ENCODE measurements around the gene CLEC19A.
"Not testable (repeated sequence)": the region's sequence is repeated elsewhere in the genome, so short reads cannot be mapped to it uniquely, and the experiment has no call there.

Gene CLEC19A

GRCh38 chr16:19286827-19287226 is 1.3 kb downstream of the CLEC19A start:
- no peak for DNase-seq (ENCODE audit: low read depth in 2 of 2)

- no peak for DNase-seq (ENCODE audit: low read depth in 2 of 2)
Measured at GRCh38 chr16:19287241-19287640, 1.7 kb downstream of the CLEC19A start.

- no peak for DNase-seq (ENCODE audit: low read depth in 2 of 2)
Measured at GRCh38 chr16:19288872-19289799, 3.6 kb downstream of the CLEC19A start.

GRCh38 chr16:19289811-19290485 is 4.4 kb downstream of the CLEC19A start:
- no peak for DNase-seq (ENCODE audit: low read depth in 2 of 2)

GRCh38 chr16:19290860-19291259 is 5.3 kb downstream of the CLEC19A start:
- no peak for DNase-seq (ENCODE audit: low read depth in 2 of 2)

GRCh38 chr16:19291475-19291874 is 5.9 kb downstream of the CLEC19A start:
- no peak for DNase-seq (ENCODE audit: low read depth in 2 of 2)

GRCh38 chr16:19292186-19292585 is 6.7 kb downstream of the CLEC19A start:
- no peak for DNase-seq (ENCODE audit: low read depth in 2 of 2)

- DNase-seq (ENCODE audit: low read depth in 2 of 2), result no peak
Measured at GRCh38 chr16:19294156-19294649, 8.7 kb downstream of the CLEC19A start.

- DNase-seq (ENCODE audit: low read depth in 2 of 2), result no peak
Measured at GRCh38 chr16:19295393-19295792, 9.9 kb downstream of the CLEC19A start.

GRCh38 chr16:19297454-19297853 is 11.9 kb downstream of the CLEC19A start:
- no peak for DNase-seq (ENCODE audit: low read depth in 2 of 2)

GRCh38 chr16:19299565-19299964 is 14.0 kb downstream of the CLEC19A start:
- no peak for DNase-seq (ENCODE audit: low read depth in 2 of 2)

GRCh38 chr16:19301931-19302330 is 16.4 kb downstream of the CLEC19A start:
- DNase-seq (ENCODE audit: low read depth in 2 of 2), result no peak

- DNase-seq (ENCODE audit: low read depth in 2 of 2), result no peak
Measured at GRCh38 chr16:19304750-19305149, 19.2 kb downstream of the CLEC19A start.

- DNase-seq (ENCODE audit: low read depth in 2 of 2), result no peak
Measured at GRCh38 chr16:19305443-19305842, 19.9 kb downstream of the CLEC19A start.

- no peak for DNase-seq (ENCODE audit: low read depth in 2 of 2)
Measured at GRCh38 chr16:19307587-19308241, 22.2 kb downstream of the CLEC19A start.

GRCh38 chr16:19308392-19308791 is 22.9 kb downstream of the CLEC19A start:
- DNase-seq (ENCODE audit: low read depth in 2 of 2), result no peak

GRCh38 chr16:19309178-19309577 is 23.6 kb downstream of the CLEC19A start:
- no peak for DNase-seq (ENCODE audit: low read depth in 2 of 2)

GRCh38 chr16:19314718-19315425 is 29.3 kb downstream of the CLEC19A start:
- DNase-seq (ENCODE audit: low read depth in 2 of 2), result no peak

GRCh38 chr16:19315889-19316433 is 30.4 kb downstream of the CLEC19A start:
- DNase-seq (ENCODE audit: low read depth in 2 of 2), result no peak

- no peak for DNase-seq (ENCODE audit: low read depth in 2 of 2)
Measured at GRCh38 chr16:19316846-19317245, 31.3 kb downstream of the CLEC19A start.

GRCh38 chr16:19321186-19321585 is 35.7 kb downstream of the CLEC19A start:
- DNase-seq (ENCODE audit: low read depth in 2 of 2), result not testable (repeated sequence)
